ENCODE results near the gene EIF4EBP2.

- TF ChIP-seq CTCF (IDR thresholded peaks at IDR 0.05) (no peak), POLR2A (IDR thresholded peaks at IDR 0.05) (no peak), POLR2AphosphoS5 (IDR thresholded peaks at IDR 0.05; ENCODE audit: insufficient read depth in 1 of 2, low read depth in 1 of 2) (no peak)
Measured at GRCh38 chr10:70399177-70399576, 4.8 kb upstream of the EIF4EBP2 start.
